Vagina (tissue), 2 donors: Measurements from ENCODE around the gene ASCC3. TPM values are rescaled to one million over a fixed set of nuclear protein-coding genes. Genes with fewer than 3 reads are reported as not detected.

Experiments
- DNase-seq, 2 donors: peaks; one replicate each; pipeline ENCODE4 v3.0.0-alpha.2; 2017; ENCODE audit errors: extremely low spot score in 2 of 2
- H3K27ac ChIP-seq: fragments of 200-600 bp; sonication (generic); one replicate; pipeline ENCODE4 v1.5.1; 2019
- H3K27me3 ChIP-seq: fragments of 200-600 bp; sonication (generic); one replicate; pipeline ENCODE4 v1.5.1; 2019
- H3K36me3 ChIP-seq, 2 donors: fragments of 200-600 bp; sonication (generic); one replicate each; pipeline ENCODE4 v1.5.1; 2017 to 2019
- H3K4me1 ChIP-seq: fragments of 200-600 bp; sonication (generic); one replicate; pipeline ENCODE4 v1.5.1; 2019
- H3K4me3 ChIP-seq, 2 donors: fragments of 200-600 bp; sonication (generic); 1 replicate in 1 of 2; 2 replicates in 1 of 2; pipeline ENCODE4 v1.5.1; 2016 to 2019
- H3K9me3 ChIP-seq: fragments of 200-600 bp; sonication (generic); one replicate; pipeline ENCODE4 v1.5.1; 2019
- CTCF ChIP-seq, 3 experiments: fragments of 450-650 bp in 2 of 3; fragments of 200-600 bp in 1 of 3; sonication (generic) in 1 of 3; IDR thresholded peaks; one replicate each; pipeline ENCODE4 v1.5.1; 2017 to 2019; ENCODE audit warnings: antibody characterized with exemption in 3 of 3, mild to moderate bottlenecking in 2 of 3, moderate library complexity in 2 of 3
- POLR2A ChIP-seq, 2 donors: fragments of 450-650 bp; IDR thresholded peaks; one replicate each; pipeline ENCODE4 v1.6.1; 2017; ENCODE audit warnings: antibody characterized with exemption in 2 of 2, mild to moderate bottlenecking in 2 of 2, moderate library complexity in 2 of 2
- POLR2AphosphoS5 ChIP-seq, 2 donors: sonication (generic); formaldehyde crosslinking; IDR thresholded peaks; one replicate each; pipeline ENCODE4 v1.9.0; 2017; ENCODE audit warnings: antibody characterized with exemption in 2 of 2, mild to moderate bottlenecking in 2 of 2, low read depth in 1 of 2; ENCODE audit not compliant: insufficient read depth in 1 of 2
- intact Hi-C: fragments of 100-400 bp; cut with DNase I; formaldehyde crosslinking; loops from one replicate; pipeline ENCODE4 v1.15.1; 2023
- total RNA-seq: library from RNA; depleted of rRNA; stranded (reverse); fragments of >200 nt; gene quantifications from one replicate; pipeline ENCODE4 v1.2.3, GENCODE V29; 2016

ASCC3 gene
- total RNA-seq, 1 donor from 2014 or later: 44.7 TPM

DNA sequence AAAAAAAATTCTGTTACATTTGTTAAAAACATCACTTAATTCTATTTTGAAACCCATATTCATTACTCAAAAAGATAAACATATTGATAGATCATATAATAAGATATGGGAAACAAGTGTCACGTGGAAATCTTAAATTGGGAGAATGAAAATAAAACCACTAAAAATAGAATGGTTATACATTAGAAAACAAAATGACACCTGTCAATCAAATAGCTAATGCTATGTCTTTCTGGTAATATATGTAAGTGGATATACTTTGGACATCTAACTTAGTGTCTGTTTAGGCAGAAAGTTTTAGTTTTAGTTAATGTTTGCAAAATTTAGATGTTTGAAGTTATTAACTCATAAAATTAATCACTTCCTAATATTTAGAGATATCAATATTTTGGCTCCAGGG is 321.3 kb downstream of the ASCC3 start:
- Histone ChIP-seq H3K9me3 (no peaks in the 10 kb centered on the region), H3K36me3 (no peaks in the 10 kb centered on the region), H3K27ac (no peak overlapping the region), H3K27me3 (no peaks in the 10 kb centered on the region), H3K4me3 (no peak overlapping the region), H3K4me1 (no peaks in the 10 kb centered on the region)
- DNase-seq: no peak
- TF ChIP-seq POLR2AphosphoS5 (IDR thresholded peaks at IDR 0.05; ENCODE audit: insufficient read depth in 1 of 2, low read depth in 1 of 2) (no peak), CTCF (IDR thresholded peaks at IDR 0.05) (no peak)
- intact Hi-C loops: no loop called here

DNA sequence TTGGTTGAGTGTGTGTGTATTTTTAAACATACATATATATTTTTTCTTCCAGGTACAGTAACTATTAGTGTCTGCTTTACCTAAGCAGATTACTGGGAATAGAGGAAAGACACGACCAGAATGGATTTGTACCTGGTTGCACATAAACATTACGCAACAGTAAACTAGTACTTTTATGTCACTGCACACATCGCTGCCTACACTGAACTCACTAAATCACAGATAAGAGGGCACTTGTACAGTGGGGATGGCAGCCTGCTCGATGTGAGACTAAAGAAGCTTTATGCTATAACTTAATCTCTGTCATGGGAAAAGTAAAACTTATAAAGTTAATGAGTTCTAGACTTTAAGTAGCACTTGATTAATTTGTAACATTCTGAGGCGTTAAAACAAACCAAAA is 326.9 kb downstream of the ASCC3 start:
- Histone ChIP-seq H3K9me3 (no peaks in the 10 kb centered on the region), H3K27me3 (no peaks in the 10 kb centered on the region), H3K4me3 (no peak overlapping the region), H3K4me1 (no peaks in the 10 kb centered on the region), H3K36me3 (no peaks in the 10 kb centered on the region), H3K27ac (no peak overlapping the region)
- intact Hi-C loops: no loop called here
- no peak for DNase-seq
- TF ChIP-seq POLR2AphosphoS5 (IDR thresholded peaks at IDR 0.05; ENCODE audit: insufficient read depth in 1 of 2, low read depth in 1 of 2) (no peak), POLR2A (IDR thresholded peaks at IDR 0.05) (no peak), CTCF (IDR thresholded peaks at IDR 0.05) (no peak)

- H3K4me3 ChIP-seq: no peak overlapping the region
- no peak for TF ChIP-seq POLR2AphosphoS5 (IDR thresholded peaks at IDR 0.05; ENCODE audit: insufficient read depth in 1 of 2, low read depth in 1 of 2)
- no peak for TF ChIP-seq CTCF (IDR thresholded peaks at IDR 0.05)
- TF ChIP-seq POLR2A (IDR thresholded peaks at IDR 0.05): no peak
- H3K36me3 ChIP-seq: no peaks in the 10 kb centered on the region
- DNase-seq: no peak
- H3K9me3 ChIP-seq: no peaks in the 10 kb centered on the region
- no peaks in the 10 kb centered on the region for H3K27me3 ChIP-seq
- H3K4me1 ChIP-seq: no peaks in the 10 kb centered on the region
- intact Hi-C loops: no loop called here
- no peak overlapping the region for H3K27ac ChIP-seq
These were observed 327.9 kb downstream of the ASCC3 start for GRCh38 chr6:100553243-100553642.

- H3K27me3 ChIP-seq: no peaks in the 10 kb centered on the region
- no peak overlapping the region for H3K27ac ChIP-seq
- intact Hi-C loops: no loop called here
- H3K9me3 ChIP-seq: no peaks in the 10 kb centered on the region
- DNase-seq: no peak
- H3K36me3 ChIP-seq: no peaks in the 10 kb centered on the region
- TF ChIP-seq POLR2A (IDR thresholded peaks at IDR 0.05) (no peak), POLR2AphosphoS5 (IDR thresholded peaks at IDR 0.05; ENCODE audit: insufficient read depth in 1 of 2, low read depth in 1 of 2) (no peak), CTCF (IDR thresholded peaks at IDR 0.05) (no peak)
- H3K4me3 ChIP-seq: no peak overlapping the region
- no peaks in the 10 kb centered on the region for H3K4me1 ChIP-seq
These were observed 331.5 kb downstream of the ASCC3 start for GRCh38 chr6:100549406-100550167.

- Histone ChIP-seq H3K27me3 (no peaks in the 10 kb centered on the region), H3K4me1 (no peaks in the 10 kb centered on the region), H3K4me3 (no peak overlapping the region), H3K9me3 (no peaks in the 10 kb centered on the region), H3K36me3 (no peaks in the 10 kb centered on the region), H3K27ac (no peak overlapping the region)
- intact Hi-C loops: no loop called here
- no peak for DNase-seq
- no peak for TF ChIP-seq POLR2A (IDR thresholded peaks at IDR 0.05)
- TF ChIP-seq CTCF (IDR thresholded peaks at IDR 0.05): no peak
- TF ChIP-seq POLR2AphosphoS5 (IDR thresholded peaks at IDR 0.05; ENCODE audit: insufficient read depth in 1 of 2, low read depth in 1 of 2): no peak
These were observed 343.0 kb downstream of the ASCC3 start for GRCh38 chr6:100538086-100538485.
